GM12891 (cell line): Measurements from ENCODE around the gene EXPH5. TPM values are rescaled to one million over a fixed set of nuclear protein-coding genes. Genes with fewer than 3 reads are reported as not detected.
"Not testable (repeated sequence)": the region's sequence is repeated elsewhere in the genome, so short reads cannot be mapped to it uniquely, and the experiment has no call there.

Experiments
- DNase-seq: peaks from one replicate; pipeline ENCODE4 v3.0.0; 2011; ENCODE audit warnings: low spot score; ENCODE audit not compliant: insufficient read length
- FAIRE-seq: peaks from 2 replicates; lab custom pipeline; 2011; peaks lifted over from hg19 to GRCh38; lab: Jason Lieb, UNC
- PAX5 ChIP-seq: IDR thresholded peaks from 2 replicates; pipeline ENCODE4 v1.6.1; 2011; ENCODE audit warnings: low read length, moderate library complexity, mild to moderate bottlenecking; ENCODE audit not compliant: insufficient read depth, severe bottlenecking
- POLR2A ChIP-seq: IDR thresholded peaks from 2 replicates; pipeline ENCODE4 v1.6.1; 2011; ENCODE audit warnings: low read depth, low read length, control low read depth
- POLR2AphosphoS5 ChIP-seq: IDR thresholded peaks from 2 replicates; pipeline ENCODE4 v1.6.1; 2011; ENCODE audit warnings: low read depth, low read length, control low read depth
- POU2F2 ChIP-seq: IDR thresholded peaks from 2 replicates; pipeline ENCODE4 v1.6.1; 2011; ENCODE audit warnings: low read depth, mild to moderate bottlenecking, control low read depth, low read length, moderate library complexity
- SPI1 ChIP-seq: IDR thresholded peaks from 2 replicates; pipeline ENCODE4 v1.6.1; 2011; ENCODE audit warnings: low read depth, low read length, control low read depth
- TAF1 ChIP-seq: IDR thresholded peaks from 2 replicates; pipeline ENCODE4 v1.6.1; 2011; ENCODE audit warnings: low read depth, low read length, control low read depth
- polyA plus RNA-seq: library from polyadenylated mRNA; unstranded; fragments of >200 nt; gene quantifications from one replicate; pipeline ENCODE4 v1.2.1, GENCODE V29; 2012; ENCODE audit warnings: low read depth, missing spikeins, inconsistent platforms; ENCODE audit not compliant: missing spikeins

Gene EXPH5
- 0.42 TPM for polyA plus RNA-seq

GRCh38 chr11:108593214-108593922 is at the start of gene EXPH5:
TSS of gene EXPH5 (minus strand) at chr11:108593768. CDS start at chr11:108593536, 232 bp downstream.
- FAIRE-seq (peak; percentile 98), DNase-seq (peak; percentile 54)
- no peak; the same call in 1 of the 2 replicates for TF ChIP-seq POLR2A
- TF ChIP-seq PAX5, result no peak
- no peak; the same call in 1 of the 2 replicates for TF ChIP-seq TAF1
- TF ChIP-seq POU2F2, result no peak
- TF ChIP-seq POLR2AphosphoS5, result no peak
- no peak for TF ChIP-seq SPI1

DNA sequence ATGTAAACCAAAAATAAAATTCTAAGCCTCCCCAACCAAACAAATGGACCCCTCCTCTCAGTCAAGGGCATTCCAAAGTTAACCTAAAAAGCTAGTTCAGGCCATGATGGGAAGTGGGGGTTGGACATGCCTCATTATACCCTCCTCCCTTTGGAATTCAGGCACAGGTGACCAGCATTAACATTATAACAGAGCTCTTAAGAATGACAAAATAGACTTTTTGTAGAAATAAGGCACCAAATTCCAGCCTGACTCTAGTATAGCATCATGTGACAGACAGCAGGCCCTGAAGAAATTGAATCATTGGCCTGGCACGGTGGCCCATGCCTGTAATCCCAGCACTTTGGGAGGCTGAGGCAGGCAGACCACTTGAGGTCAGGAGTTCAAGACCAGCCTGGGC is 48.2 kb upstream of the EXPH5 start:
- FAIRE-seq, DNase-seq: not testable (repeated sequence)

DNA sequence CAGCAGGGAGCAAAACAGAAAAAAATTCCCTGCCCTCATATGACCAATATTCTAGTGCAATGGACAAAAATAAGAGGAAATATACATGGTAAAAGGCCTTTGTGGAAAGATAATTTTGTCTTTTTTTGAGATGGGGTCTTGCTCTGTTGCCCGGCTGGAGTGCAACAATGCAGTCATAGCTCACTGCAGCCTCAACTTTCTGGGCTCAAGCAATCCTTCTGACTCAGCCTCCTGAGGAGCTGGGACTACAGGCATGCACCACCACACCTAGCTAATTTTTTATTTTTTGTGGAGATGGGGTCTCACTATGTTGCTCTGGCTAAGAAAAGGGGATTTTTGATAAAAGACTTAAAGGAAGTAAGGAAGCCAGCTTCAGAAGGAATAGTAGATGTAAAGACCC is 45.6 kb upstream of the EXPH5 start:
- peak; percentile 41 for FAIRE-seq
- TF ChIP-seq POLR2AphosphoS5 (no peak), PAX5 (no peak), POLR2A (no peak), SPI1 (no peak), POU2F2 (no peak), TAF1 (no peak)
- no peak for DNase-seq

DNA sequence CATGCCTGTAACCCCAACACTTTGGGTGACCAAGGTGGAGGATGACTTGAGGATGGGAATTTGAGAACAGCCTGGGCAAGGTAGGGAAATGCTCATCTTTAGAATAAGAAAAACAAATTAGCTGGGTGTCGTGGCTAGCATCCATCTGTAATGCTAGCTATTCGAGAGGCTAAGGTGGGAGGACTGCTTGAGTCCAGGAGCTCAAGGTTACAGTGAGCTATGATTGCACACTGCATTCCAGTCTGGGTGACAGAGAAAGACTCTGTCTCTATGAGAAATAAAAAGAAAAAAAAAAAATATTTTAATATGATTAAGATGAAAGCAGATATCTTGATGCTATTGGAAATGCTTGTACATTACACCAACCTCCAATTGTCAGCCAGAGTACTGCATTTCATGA is 42.7 kb upstream of the EXPH5 start:
- TF ChIP-seq POLR2A (no peak), SPI1 (no peak)
- DNase-seq (no peak), FAIRE-seq (no peak)

DNA sequence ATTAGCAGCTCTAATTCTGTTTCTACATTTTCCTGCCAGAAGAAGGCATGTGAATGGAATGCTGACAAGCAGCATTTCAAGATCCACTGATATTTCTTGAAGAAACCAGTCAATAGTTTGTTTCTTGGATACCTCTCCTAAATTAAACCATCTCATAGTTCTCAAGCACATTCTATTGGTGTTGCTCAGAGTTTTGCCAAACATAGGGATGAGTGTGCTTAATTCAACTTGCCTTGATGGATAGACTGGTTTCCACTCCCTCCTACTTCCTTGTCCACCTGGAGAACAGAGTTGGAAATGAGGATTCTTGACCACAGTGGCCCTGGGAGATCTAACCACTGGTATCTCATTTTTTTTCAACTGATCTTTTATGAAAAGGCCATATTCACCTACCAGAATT is 41.5 kb upstream of the EXPH5 start:
- TF ChIP-seq TAF1, result no peak
- TF ChIP-seq POU2F2, result no peak
- TF ChIP-seq SPI1, result no peak
- FAIRE-seq, result no peak
- DNase-seq, result no peak

GRCh38 chr11:108632041-108632704 is 38.6 kb upstream of the EXPH5 start:
- TF ChIP-seq TAF1 (no peak), POLR2A (no peak), SPI1 (no peak), POLR2AphosphoS5 (no peak), PAX5 (no peak), POU2F2 (no peak)
- DNase-seq, result no peak
- FAIRE-seq, result no peak

DNA sequence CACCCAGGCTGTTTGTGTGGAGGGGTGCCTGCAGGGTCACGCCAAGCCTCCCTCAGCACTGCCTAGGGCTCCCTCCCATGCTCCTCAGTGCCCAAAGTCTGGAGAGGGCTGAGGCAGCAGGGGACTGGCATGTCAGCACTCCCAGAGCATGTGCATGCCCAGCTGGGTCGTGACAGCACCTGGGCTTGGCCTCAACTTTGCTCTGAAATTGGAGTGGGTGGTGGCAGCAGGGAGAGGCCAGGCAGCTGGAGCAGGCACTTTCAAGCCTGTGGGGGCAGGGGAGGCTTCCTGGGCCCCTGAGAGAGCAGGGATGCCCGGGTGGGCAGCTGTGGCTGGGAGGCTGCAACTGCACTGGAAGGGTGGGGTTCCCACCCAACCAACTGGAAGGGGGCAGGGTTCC is 35.7 kb upstream of the EXPH5 start:
- FAIRE-seq (no peak), DNase-seq (no peak)
- no peak for TF ChIP-seq POLR2A
- no peak for TF ChIP-seq POU2F2
- TF ChIP-seq PAX5, result no peak
- TF ChIP-seq SPI1, result no peak
- no peak for TF ChIP-seq POLR2AphosphoS5
- no peak for TF ChIP-seq TAF1

DNA sequence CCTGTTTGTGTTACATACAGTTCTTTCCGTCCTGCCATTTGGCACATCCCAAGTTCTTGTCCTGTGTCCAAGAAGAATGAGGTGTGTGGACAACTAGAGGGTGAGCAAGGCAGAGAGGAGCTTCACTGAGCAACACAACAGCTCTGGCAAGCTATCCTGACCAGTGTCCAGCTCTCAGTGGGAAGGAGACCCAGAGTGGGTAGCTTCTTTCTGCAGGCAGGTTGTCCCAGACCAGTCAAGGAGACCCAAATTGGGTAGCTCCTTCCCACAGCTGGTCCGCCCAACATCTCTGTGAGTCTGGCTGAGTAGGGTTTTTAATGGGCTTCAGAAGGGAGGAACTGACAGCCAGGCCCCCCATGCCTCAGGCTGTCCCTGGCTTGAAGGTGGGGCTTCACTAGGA is 35.2 kb upstream of the EXPH5 start:
- FAIRE-seq (no peak), DNase-seq (no peak)
- no peak for TF ChIP-seq POLR2AphosphoS5
- no peak for TF ChIP-seq PAX5
- TF ChIP-seq SPI1, result no peak
- TF ChIP-seq POLR2A, result no peak
- TF ChIP-seq POU2F2, result no peak
- TF ChIP-seq TAF1, result no peak

GRCh38 chr11:108628326-108628725 is 34.8 kb upstream of the EXPH5 start:
- TF ChIP-seq TAF1, result no peak
- no peak for TF ChIP-seq POLR2AphosphoS5
- no peak for TF ChIP-seq POLR2A
- no peak for TF ChIP-seq SPI1
- TF ChIP-seq PAX5, result no peak
- TF ChIP-seq POU2F2, result no peak
- FAIRE-seq (no peak), DNase-seq (no peak)

DNA sequence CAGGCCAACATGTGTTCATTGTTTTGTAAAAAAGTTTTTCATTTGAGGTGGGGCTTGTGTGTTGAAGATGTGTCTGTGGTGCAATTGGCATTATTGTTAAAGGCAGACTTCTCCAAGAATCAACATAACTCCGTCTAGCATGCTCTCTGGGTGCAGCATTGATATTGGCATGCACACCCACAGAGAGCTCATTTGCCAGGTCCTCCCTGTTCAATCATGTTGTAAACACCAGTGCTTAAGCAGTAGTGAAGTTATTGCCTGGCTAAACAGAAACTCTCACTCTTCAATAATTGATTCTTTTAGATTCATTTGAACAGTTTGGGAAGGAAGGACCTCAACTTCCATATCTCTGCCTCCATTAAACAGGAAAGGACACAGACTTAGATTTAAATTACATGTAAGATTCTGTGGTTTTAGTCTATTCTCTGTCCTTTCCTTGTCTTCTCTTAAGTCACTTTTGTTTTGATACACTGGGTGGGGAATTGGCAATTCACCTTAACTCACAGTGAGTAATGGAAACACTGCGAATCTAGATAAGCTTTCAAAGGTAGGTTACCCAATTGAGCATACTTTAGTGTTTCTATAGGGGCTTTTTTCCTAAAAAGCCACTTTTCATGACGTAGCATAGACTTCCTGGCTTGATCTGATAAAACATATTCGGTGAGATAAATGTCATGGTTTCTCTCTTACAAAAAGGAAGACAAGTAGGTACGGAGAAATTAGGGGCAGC is 30.8 kb upstream of the EXPH5 start:
- DNase-seq (no peak), FAIRE-seq (no peak)
- TF ChIP-seq SPI1 (no peak), POU2F2 (no peak), PAX5 (no peak)
